ENCODE data around the gene ODAD2. TPM values are rescaled to one million over a fixed set of nuclear protein-coding genes. Genes with fewer than 3 reads are reported as not detected.

Gene ODAD2
- total and polyA plus RNA-seq, 3 experiments from 2014 or later, result 0.20 TPM; not detected in 2

- H3K36me3 Mint-ChIP-seq, result no peaks in the 10 kb centered on the region
- no peak for DNase-seq
- peaks cover 3% of the 10 kb centered on the region for H3K27me3 ChIP-seq (ENCODE audit: insufficient read depth, low read length, poor library complexity, severe bottlenecking)
- H3K4me3 ChIP-seq (ENCODE audit: low read length), result no peak overlapping the region
- CTCF ChIA-PET, result no interaction called here
- no peak overlapping the region for H3K27ac ChIP-seq (ENCODE audit: low read depth, low read length)
- peaks cover 29 to 63% of the 10 kb centered on the region in 2 donors for H3K27me3 Mint-ChIP-seq
- H3K27ac Mint-ChIP-seq, result no peak overlapping the region
- H3K9me3 ChIP-seq (ENCODE audit: low read length), result no peaks in the 10 kb centered on the region
- no peak overlapping the region for H3K4me3 Mint-ChIP-seq
- no peaks in the 10 kb centered on the region for H3K9me3 Mint-ChIP-seq
- POLR2A ChIA-PET, result no interaction called here
- no peaks in the 10 kb centered on the region for H3K4me1 ChIP-seq (ENCODE audit: insufficient read depth, low read length)
- H3K36me3 ChIP-seq (ENCODE audit: insufficient read depth, low read length), result no peaks in the 10 kb centered on the region
- H3K4me1 Mint-ChIP-seq, result peaks cover 0 to 4% (median 0%) of the 10 kb centered on the region in 3 donors
These were observed 224.0 kb downstream of the ODAD2 start for GRCh38 chr10:27774831-27775230.

- peaks cover 0 to 4% (median 0%) of the 10 kb centered on the region in 3 donors for H3K4me1 Mint-ChIP-seq
- no peaks in the 10 kb centered on the region for H3K36me3 Mint-ChIP-seq
- ChIA-PET CTCF (no interaction called here), POLR2A (no interaction called here)
- Histone ChIP-seq H3K36me3 (ENCODE audit: insufficient read depth, low read length) (no peaks in the 10 kb centered on the region), H3K9me3 (ENCODE audit: low read length) (no peaks in the 10 kb centered on the region), H3K4me1 (ENCODE audit: insufficient read depth, low read length) (no peaks in the 10 kb centered on the region), H3K27me3 (ENCODE audit: insufficient read depth, low read length, poor library complexity, severe bottlenecking) (peaks cover 3% of the 10 kb centered on the region), H3K27ac (ENCODE audit: low read depth, low read length) (no peak overlapping the region), H3K4me3 (ENCODE audit: low read length) (no peak overlapping the region)
- no peaks in the 10 kb centered on the region for H3K9me3 Mint-ChIP-seq
- DNase-seq, result no peak
- peaks cover 34 to 56% of the 10 kb centered on the region in 2 donors for H3K27me3 Mint-ChIP-seq
- no peak overlapping the region for H3K4me3 Mint-ChIP-seq
- no peak overlapping the region for H3K27ac Mint-ChIP-seq
These were observed 227.6 kb downstream of the ODAD2 start for GRCh38 chr10:27771231-27771630.

- Mint-ChIP-seq H3K4me3 (no peak overlapping the region), H3K27me3 (peaks cover 30 to 52% of the 10 kb centered on the region in 2 donors), H3K36me3 (no peaks in the 10 kb centered on the region), H3K9me3 (no peaks in the 10 kb centered on the region), H3K4me1 (peaks cover 0 to 4% (median 0%) of the 10 kb centered on the region in 3 donors), H3K27ac (no peak overlapping the region)
- POLR2A ChIA-PET, result no interaction called here
- Histone ChIP-seq H3K36me3 (ENCODE audit: insufficient read depth, low read length) (no peaks in the 10 kb centered on the region), H3K9me3 (ENCODE audit: low read length) (no peaks in the 10 kb centered on the region), H3K4me1 (ENCODE audit: insufficient read depth, low read length) (no peaks in the 10 kb centered on the region), H3K27me3 (ENCODE audit: insufficient read depth, low read length, poor library complexity, severe bottlenecking) (no peaks in the 10 kb centered on the region), H3K27ac (ENCODE audit: low read depth, low read length) (no peak overlapping the region), H3K4me3 (ENCODE audit: low read length) (no peak overlapping the region)
- no peak for DNase-seq
- CTCF ChIA-PET, result no interaction called here
These were observed 228.7 kb downstream of the ODAD2 start for GRCh38 chr10:27770181-27770580.

Measured in CD8-positive, alpha-beta memory T cell (primary cell).